Renal cortical epithelial cell (primary cell): ENCODE results near the gene CTNNB1. TPM values are rescaled to one million over a fixed set of nuclear protein-coding genes. Genes with fewer than 3 reads are reported as not detected.

ENCODE experiments used
- DNase-seq: peaks from one replicate; pipeline ENCODE4 v3.0.0-alpha.2; 2011; ENCODE audit warnings: low read depth
- total RNA-seq: library from RNA; depleted of rRNA; stranded (reverse); fragments of >200 nt; gene quantifications from 2 replicates; pipeline ENCODE4 v1.2.3, GENCODE V29; 2014

CTNNB1 gene
- 829 and 1,237 TPM in 2 replicates for total RNA-seq

GRCh38 chr3:41198950-41199865 lies at the start of gene CTNNB1:
Gene CTNNB1, plus strand, starts transcription at chr3:41199505. Its CDS starts 24,564 bp downstream, at chr3:41224069.
- DNase-seq = peak; percentile 58

- DNase-seq = no peak
Measured at GRCh38 chr3:41155834-41156233, 43.5 kb upstream of the CTNNB1 start.

- DNase-seq = peak; percentile 88
Measured at GRCh38 chr3:41158947-41159346, 40.4 kb upstream of the CTNNB1 start.

GRCh38 chr3:41159588-41160189 lies 39.6 kb upstream of the CTNNB1 start:
- peak; percentile 83 for DNase-seq

- no peak for DNase-seq
Measured at GRCh38 chr3:41162541-41162940, 36.8 kb upstream of the CTNNB1 start.

- DNase-seq = no peak
Measured at GRCh38 chr3:41163006-41163405, 36.3 kb upstream of the CTNNB1 start.

- DNase-seq = no peak
Measured at GRCh38 chr3:41163421-41163820, 35.9 kb upstream of the CTNNB1 start.

- DNase-seq = no peak
Measured at GRCh38 chr3:41164777-41165176, 34.5 kb upstream of the CTNNB1 start.

GRCh38 chr3:41167722-41168497 lies 31.4 kb upstream of the CTNNB1 start:
- no peak for DNase-seq

- no peak for DNase-seq
Measured at GRCh38 chr3:41169023-41169422, 30.3 kb upstream of the CTNNB1 start.

GRCh38 chr3:41173926-41174885 lies 25.1 kb upstream of the CTNNB1 start:
- DNase-seq = no peak

GRCh38 chr3:41175365-41175764 lies 23.9 kb upstream of the CTNNB1 start:
- DNase-seq = no peak

GRCh38 chr3:41176596-41176995 lies 22.7 kb upstream of the CTNNB1 start:
- DNase-seq = no peak

- no peak for DNase-seq
Measured at GRCh38 chr3:41178576-41178975, 20.7 kb upstream of the CTNNB1 start.

GRCh38 chr3:41180396-41180795 lies 18.9 kb upstream of the CTNNB1 start:
- DNase-seq = no peak

- DNase-seq = no peak
Measured at GRCh38 chr3:41182504-41183059, 16.7 kb upstream of the CTNNB1 start.

GRCh38 chr3:41184394-41184793 lies 14.9 kb upstream of the CTNNB1 start:
- no peak for DNase-seq

GRCh38 chr3:41186297-41186696 lies 13.0 kb upstream of the CTNNB1 start:
- no peak for DNase-seq

- DNase-seq = no peak
Measured at GRCh38 chr3:41188306-41188705, 11.0 kb upstream of the CTNNB1 start.

GRCh38 chr3:41190509-41191284 lies 8.6 kb upstream of the CTNNB1 start:
- no peak for DNase-seq
